Upper lobe of left lung (tissue), 6 donors: Measurements from ENCODE around the gene ZNF207. TPM values are rescaled to one million over a fixed set of nuclear protein-coding genes. Genes with fewer than 3 reads are reported as not detected.

Experiments
- ATAC-seq, 2 donors: fragments of 200-7000 bp; cut with Tn5 transposase; one replicate each; pipeline ENCODE4 v1.9.1; 2022; ENCODE audit warnings: mild to moderate bottlenecking in 2 of 2, moderate library complexity in 2 of 2; ENCODE audit not compliant: low FRiP score in 2 of 2
- DNase-seq, 2 donors: peaks; one replicate each; pipeline ENCODE4 v3.0.0-alpha.2; 2019 to 2020
- H3K27ac ChIP-seq, 4 donors: fragments of 200-600 bp; sonication (generic); one replicate each; pipeline ENCODE4 v1.5.1; 2016 to 2019
- H3K27me3 ChIP-seq, 4 donors: fragments of 200-600 bp; sonication (generic); one replicate each; pipeline ENCODE4 v1.5.1; 2017 to 2019
- H3K36me3 ChIP-seq, 4 donors: fragments of 200-600 bp; sonication (generic); one replicate each; pipeline ENCODE4 v1.5.1; 2016 to 2019
- H3K4me1 ChIP-seq, 4 donors: fragments of 200-600 bp; sonication (generic); one replicate each; pipeline ENCODE4 v1.5.1; 2018 to 2019
- H3K4me3 ChIP-seq, 4 donors: fragments of 200-600 bp; sonication (generic); one replicate each; pipeline ENCODE4 v1.5.1; 2017 to 2019; ENCODE audit warnings: mild to moderate bottlenecking in 2 of 4, moderate library complexity in 1 of 4
- H3K9me3 ChIP-seq, 4 donors: fragments of 200-600 bp; sonication (generic); one replicate each; pipeline ENCODE4 v1.5.1; 2018 to 2019
- CTCF ChIP-seq, 6 experiments: fragments of 450-650 bp in 4 of 6; fragments of 200-600 bp in 2 of 6; sonication (generic) in 2 of 6; IDR thresholded peaks; one replicate each; pipeline ENCODE4 v1.5.1; 2016 to 2019; ENCODE audit warnings: antibody characterized with exemption in 6 of 6
- EP300 ChIP-seq, 4 donors: sonication (generic); formaldehyde crosslinking; IDR thresholded peaks; one replicate each; pipeline ENCODE4 v1.5.1; 2017; ENCODE audit warnings: antibody characterized with exemption in 4 of 4, control low read depth in 2 of 4
- POLR2A ChIP-seq, 4 donors: fragments of 450-650 bp; IDR thresholded peaks; one replicate each; pipeline ENCODE4 v1.5.1; 2016 to 2017; ENCODE audit warnings: antibody characterized with exemption in 4 of 4, mild to moderate bottlenecking in 2 of 4
- POLR2AphosphoS5 ChIP-seq, 2 donors: sonication (generic); formaldehyde crosslinking; IDR thresholded peaks; one replicate each; pipeline ENCODE4 v1.5.1; 2017; ENCODE audit warnings: antibody characterized with exemption in 2 of 2
- WGBS, 2 donors: methylation state at CpG; one replicate each; pipeline ENCODE4 v1.1.5; 2017 to 2018; 5-methylcytosine and 5-hydroxymethylcytosine counted together
- total RNA-seq, 6 donors: library from RNA; depleted of rRNA in 4 of 6; stranded (reverse); fragments of >200 nt in 4 of 6; gene quantifications; one replicate each; pipeline versions ENCODE4 v1.1.0 to v1.2.1, GENCODE V29; 2016 to 2021
- donor health status: DM: no; HTN: no; CAD: no; lungs with moderate emphysema.
- donor health status: DM: no; HTN: yes; CAD: no; lungs with severe emphysema.

ZNF207 gene
- total RNA-seq, 6 donors from 2014 or later = 102 to 159 (median 129) TPM

DNA sequence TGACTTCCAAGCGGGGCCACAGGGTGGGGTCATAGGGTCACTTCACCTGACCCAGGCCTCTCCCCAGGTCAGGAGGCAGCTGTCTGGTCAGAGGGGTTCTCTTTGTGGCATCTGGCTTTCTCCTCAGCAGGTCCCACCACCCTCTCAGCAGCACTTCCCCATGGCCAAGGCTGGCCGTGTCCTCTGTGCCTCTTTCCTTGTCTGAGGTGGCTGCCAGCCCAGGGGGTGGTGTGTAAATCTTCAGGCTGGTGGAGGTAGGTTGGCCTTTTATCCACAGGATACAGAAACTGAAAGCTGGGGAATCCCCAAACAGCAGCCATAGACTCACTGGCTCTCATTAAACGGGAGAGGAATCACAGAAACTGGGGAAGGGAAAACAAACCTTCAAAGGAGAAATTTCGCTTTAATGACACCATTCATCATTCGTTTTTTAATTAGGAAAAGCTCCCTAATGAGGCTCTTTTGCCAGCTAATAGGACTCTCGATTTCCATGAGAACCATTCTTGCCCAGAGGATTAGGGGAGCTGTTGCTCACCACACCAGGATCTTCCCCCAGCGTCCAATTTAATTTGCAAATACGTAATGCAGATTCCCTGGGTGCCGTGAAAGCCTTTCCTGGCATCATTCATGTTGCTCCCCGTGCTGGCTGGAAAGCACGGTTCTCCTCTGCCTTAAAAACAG lies 26.0 kb upstream of the ZNF207 start:
- no peak for ATAC-seq
- WGBS, 2 donors = 29 to 40% methylated on average over 10 to 11 of the region's 11 CpGs
- H3K36me3 ChIP-seq = no peaks in the 10 kb centered on the region
- TF ChIP-seq POLR2A (IDR thresholded peaks at IDR 0.05) (no peak), EP300 (IDR thresholded peaks at IDR 0.05) (no peak), POLR2AphosphoS5 (IDR thresholded peaks at IDR 0.05) (no peak), CTCF (IDR thresholded peaks at IDR 0.05) (no peak)
- peak overlapping the region in 1 of 4 donors; percentile 32 for H3K4me3 ChIP-seq
- peak overlapping the region in 2 of 4 donors; percentile 1 to 56 for H3K27ac ChIP-seq
- H3K27me3 ChIP-seq = no peaks in the 10 kb centered on the region
- H3K4me1 ChIP-seq = peaks cover 5 to 11% (median 7%) of the 10 kb centered on the region in 4 donors
- DNase-seq = peak in 1 of 2 donors; percentile 25
- no peaks in the 10 kb centered on the region for H3K9me3 ChIP-seq

GRCh38 chr17:32327911-32328310 lies 22.0 kb upstream of the ZNF207 start:
- TF ChIP-seq EP300 (IDR thresholded peaks at IDR 0.05) (no peak), CTCF (IDR thresholded peaks at IDR 0.05) (no peak), POLR2AphosphoS5 (IDR thresholded peaks at IDR 0.05) (no peak), POLR2A (IDR thresholded peaks at IDR 0.05) (no peak)
- no peak for DNase-seq
- Histone ChIP-seq H3K4me3 (no peak overlapping the region), H3K4me1 (peaks cover 5 to 18% (median 10%) of the 10 kb centered on the region in 4 donors), H3K9me3 (no peaks in the 10 kb centered on the region), H3K27ac (no peak overlapping the region), H3K36me3 (no peaks in the 10 kb centered on the region), H3K27me3 (no peaks in the 10 kb centered on the region)
- 95% methylated on average over 1 of the region's 1 CpG for WGBS, 2 donors
- ATAC-seq = no peak

DNA sequence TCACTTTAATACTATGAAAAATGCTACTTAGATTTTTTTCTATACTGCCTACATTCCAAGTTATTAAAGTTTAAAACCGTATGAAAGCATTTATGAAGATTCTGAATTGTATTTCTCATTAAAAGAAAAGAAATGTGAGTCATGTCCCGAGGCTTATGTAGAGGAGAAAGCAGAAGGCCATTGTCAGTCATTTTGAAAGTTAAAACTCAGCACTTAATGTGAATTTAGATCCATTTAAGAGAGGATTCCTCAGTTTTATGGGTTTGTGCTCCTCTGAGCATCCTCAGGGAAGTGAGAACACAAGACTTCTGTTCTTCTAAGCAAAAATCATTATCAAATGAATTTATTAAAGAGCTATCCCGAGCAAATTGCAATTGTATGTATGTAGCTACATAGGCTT lies 19.8 kb upstream of the ZNF207 start:
- Histone ChIP-seq H3K4me1 (peaks cover 0 to 7% (median 3%) of the 10 kb centered on the region in 4 donors), H3K36me3 (peaks cover 0 to 17% (median 0%) of the 10 kb centered on the region in 4 donors), H3K9me3 (no peaks in the 10 kb centered on the region), H3K4me3 (no peak overlapping the region), H3K27me3 (no peaks in the 10 kb centered on the region), H3K27ac (no peak overlapping the region)
- DNase-seq (no peak), ATAC-seq (no peak)
- no peak for TF ChIP-seq POLR2A (IDR thresholded peaks at IDR 0.05)
- TF ChIP-seq EP300 (IDR thresholded peaks at IDR 0.05) = no peak
- no peak for TF ChIP-seq POLR2AphosphoS5 (IDR thresholded peaks at IDR 0.05)
- no peak for TF ChIP-seq CTCF (IDR thresholded peaks at IDR 0.05)
- 74 to 82% methylated on average over 3 of the region's 3 CpGs for WGBS, 2 donors

DNA sequence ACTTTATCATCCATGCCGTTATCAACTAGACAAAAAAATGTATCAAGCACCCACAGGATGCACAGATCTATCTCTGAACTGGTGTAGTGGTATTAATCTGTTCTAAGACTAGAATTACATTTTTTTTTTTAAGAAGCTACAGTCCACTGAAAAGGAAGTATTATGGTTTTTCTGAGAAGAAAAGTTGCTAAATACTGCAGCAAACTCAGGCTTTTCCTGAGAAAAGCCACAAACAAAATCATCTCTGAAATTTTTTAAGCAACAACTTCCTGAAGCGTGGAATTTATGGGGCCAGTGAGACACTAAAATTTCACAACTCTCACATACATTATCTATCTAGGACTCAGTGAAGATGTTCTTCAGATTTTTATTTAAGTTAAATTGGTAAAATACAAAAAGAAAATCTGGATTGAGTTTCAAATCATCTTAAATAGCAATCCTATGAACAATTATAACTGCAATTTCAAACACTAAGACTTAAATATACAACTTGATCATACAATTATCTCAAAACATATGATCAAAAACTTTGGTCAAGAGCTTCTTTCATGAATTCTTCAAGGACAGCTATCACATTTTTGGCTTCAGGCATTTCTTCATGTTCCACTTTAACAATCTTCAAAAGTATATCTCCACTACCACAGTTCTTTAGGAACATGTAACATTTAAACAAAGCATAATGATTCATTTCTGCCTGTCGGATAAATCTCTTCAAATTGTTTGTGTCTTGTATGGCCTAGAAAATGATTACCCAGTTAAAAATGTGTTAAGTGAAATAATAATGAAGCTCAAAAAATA lies 18.5 kb upstream of the ZNF207 start:
- Histone ChIP-seq H3K27ac (no peak overlapping the region), H3K9me3 (no peaks in the 10 kb centered on the region), H3K27me3 (no peaks in the 10 kb centered on the region), H3K36me3 (peaks cover 0 to 28% (median 4%) of the 10 kb centered on the region in 4 donors), H3K4me3 (no peak overlapping the region), H3K4me1 (peaks cover 0 to 7% (median 3%) of the 10 kb centered on the region in 4 donors)
- 63 to 72% methylated on average over 3 of the region's 3 CpGs for WGBS, 2 donors
- ATAC-seq (no peak), DNase-seq (no peak)
- TF ChIP-seq CTCF (IDR thresholded peaks at IDR 0.05) (no peak), POLR2AphosphoS5 (IDR thresholded peaks at IDR 0.05) (no peak), POLR2A (IDR thresholded peaks at IDR 0.05) (no peak), EP300 (IDR thresholded peaks at IDR 0.05) (no peak)
